Endothelial cell of umbilical vein (primary cell): ENCODE measurements around the gene PPP5C. TPM values are rescaled to one million over a fixed set of nuclear protein-coding genes. Genes with fewer than 3 reads are reported as not detected.

Source experiments
- BruUV-seq: library from RNA; stranded (reverse); fragments of 400-500 nt; replicated peaks from 2 replicates; lab custom pipeline; 2021; lab: Mats Ljungman, UMichigan
- CTCF ChIA-PET: fragments of 300-600, 350-600 bp; sonication (Branson Sonifier 250); formaldehyde crosslinking; loops from one replicate; lab custom pipeline; 2021; ENCODE audit warnings: antibody characterized with exemption, inconsistent platforms; lab: Charles Lee
- POLR2A ChIA-PET: fragments of 300-600, 350-600 bp; sonication (Branson Sonifier 250); formaldehyde crosslinking; loops from one replicate; lab custom pipeline; 2021; ENCODE audit warnings: antibody characterized with exemption, inconsistent platforms; lab: Charles Lee
- DNase-seq: peaks from one replicate; pipeline ENCODE4 v3.0.0-alpha.2; 2011; ENCODE audit warnings: low read depth, low spot score
- FAIRE-seq: peaks from 2 replicates; lab custom pipeline; 2011; peaks lifted over from hg19 to GRCh38; lab: Jason Lieb, UNC
- H2AFZ ChIP-seq: 2 replicates; pipeline ENCODE4 v1.6.0; 2012; ENCODE audit warnings: low read depth, low read length, control low read depth, inconsistent platforms
- H3K27ac ChIP-seq: 2 replicates; pipeline ENCODE4 v1.5.1; 2011; ENCODE audit warnings: low read depth, mild to moderate bottlenecking, control low read depth, low read length, moderate library complexity; ENCODE audit not compliant: insufficient read depth
- H3K27me3 ChIP-seq, 2 experiments: 2 replicates each; pipeline versions ENCODE4 v1.6.0 to v1.6.1; 2011; ENCODE audit warnings: low read length in 2 of 2, mixed read lengths in 1 of 2; ENCODE audit not compliant: control insufficient read depth in 2 of 2, insufficient read depth in 2 of 2
- H3K36me3 ChIP-seq, 2 experiments: 2 replicates in 1 of 2; 3 replicates in 1 of 2; pipeline ENCODE4 v1.5.1; 2011; ENCODE audit warnings: low read length in 2 of 2, mild to moderate bottlenecking in 1 of 2, moderate library complexity in 1 of 2; ENCODE audit not compliant: control insufficient read depth in 2 of 2, insufficient read depth in 2 of 2; ENCODE audit errors: extremely low read depth in 1 of 2
- H3K4me1 ChIP-seq: 3 replicates; pipeline ENCODE4 v1.5.1; 2011; ENCODE audit warnings: mild to moderate bottlenecking, low read length; ENCODE audit not compliant: control insufficient read depth, insufficient read depth; ENCODE audit errors: extremely low read depth
- H3K4me2 ChIP-seq: 2 replicates; pipeline ENCODE4 v1.6.1; 2011; ENCODE audit warnings: low read length, control low read depth, mixed read lengths; ENCODE audit not compliant: insufficient read depth
- H3K4me3 ChIP-seq, 3 experiments: fragments of 200-600 bp in 1 of 3; sonication (generic), shearing (Covaris generic) in 1 of 3; replicated peaks in 1 of 3; 2 replicates each; pipeline ENCODE4 v1.5.1; 2011 to 2016; ENCODE audit warnings: control low read depth in 3 of 3, low read length in 3 of 3, mild to moderate bottlenecking in 2 of 3, inconsistent platforms in 1 of 3, low read depth in 1 of 3, moderate library complexity in 1 of 3; ENCODE audit not compliant: insufficient read depth in 1 of 3
- H3K79me2 ChIP-seq: 2 replicates; pipeline ENCODE4 v1.6.0; 2012; ENCODE audit warnings: low read length, inconsistent platforms; ENCODE audit not compliant: control insufficient read depth, insufficient read depth
- H3K9ac ChIP-seq: replicated peaks from 2 replicates; pipeline ENCODE3; 2011; ENCODE audit warnings: low read length, control low read depth; ENCODE audit not compliant: insufficient read depth; ENCODE audit errors: extremely low read depth
- H3K9me1 ChIP-seq: replicated peaks from 3 replicates; pipeline ENCODE4 v1.6.0; 2011; ENCODE audit warnings: mild to moderate bottlenecking, low read length; ENCODE audit not compliant: control insufficient read depth, insufficient read depth; ENCODE audit errors: extremely low read depth
- H3K9me3 ChIP-seq: replicated peaks from 2 replicates; pipeline ENCODE4 v1.5.1; 2012; ENCODE audit warnings: low read length, inconsistent platforms; ENCODE audit not compliant: control insufficient read depth, insufficient read depth
- H4K20me1 ChIP-seq: replicated peaks from 2 replicates; pipeline ENCODE3; 2011; ENCODE audit warnings: mild to moderate bottlenecking, low read length; ENCODE audit not compliant: control insufficient read depth, insufficient read depth; ENCODE audit errors: extremely low read depth
- EZH2 ChIP-seq: IDR thresholded peaks from 2 replicates; pipeline ENCODE4 v1.6.1; 2012; ENCODE audit warnings: borderline replicate concordance, low read depth, mild to moderate bottlenecking, moderate library complexity, low read length, inconsistent platforms; ENCODE audit not compliant: severe bottlenecking
- GATA2 ChIP-seq: IDR thresholded peaks from 2 replicates; pipeline ENCODE4 v1.7.0; 2011; ENCODE audit warnings: low read depth, mild to moderate bottlenecking, moderate library complexity, mixed read lengths, low read length; ENCODE audit not compliant: insufficient read length, insufficient read depth
- JUN ChIP-seq: IDR thresholded peaks from 2 replicates; pipeline ENCODE4 v1.6.1; 2011; ENCODE audit warnings: borderline replicate concordance, low read depth; ENCODE audit not compliant: insufficient read length, insufficient read depth
- POLR2AphosphoS5 ChIP-seq: IDR thresholded peaks from 2 replicates; pipeline ENCODE4 v1.6.1; 2012; ENCODE audit warnings: low read depth, mild to moderate bottlenecking, control low read depth, low read length, moderate library complexity; ENCODE audit not compliant: insufficient read depth
- dilution Hi-C: fragments of 300-500 bp; cut with MboI; formaldehyde crosslinking; loops from one replicate; pipeline ENCODE4 v1.15.0; 2019; ENCODE audit warnings: low sequenced_read_pairs; ENCODE audit not compliant: extremely low pct_ligation_motif_present
- intact Hi-C: fragments of 100-400 bp; cut with micrococcal nuclease; formaldehyde crosslinking; loops from one replicate; pipeline ENCODE4 v1.10.0; 2022
- polyA plus RNA-seq, 4 experiments: library from polyadenylated mRNA; depleted of rRNA in 3 of 4; stranded (reverse) in 3 of 4; unstranded in 1 of 4; fragments of >200 nt; gene quantifications; 2 replicates each; pipeline versions ENCODE4 v1.2.1 to v1.2.3, GENCODE V29; 2011 to 2012; ENCODE audit warnings: missing spikeins in 1 of 4
- total RNA-seq: library from RNA; stranded (reverse); gene quantifications from 2 replicates; pipeline ENCODE4 v1.2.3, GENCODE V29; 2021
- TF ChIP-seq, protein P1 (sequence below), 2 donors: IDR thresholded peaks; 1 replicate in 1 of 2; 2 replicates in 1 of 2; pipeline ENCODE4 v1.5.1; 2011; ENCODE audit warnings: low read length in 2 of 2, mild to moderate bottlenecking in 2 of 2, moderate library complexity in 2 of 2, control low read depth in 1 of 2, inconsistent platforms in 1 of 2, low read depth in 1 of 2; ENCODE audit not compliant: insufficient read depth in 1 of 2; ENCODE audit errors: extremely low read depth in 1 of 2
- TF ChIP-seq, protein P2 (sequence below): IDR thresholded peaks from 2 replicates; pipeline ENCODE4 v1.6.1; 2011; ENCODE audit not compliant: insufficient read depth, insufficient read length

Gene PPP5C
- total and polyA plus RNA-seq, 2 donors (not counting 3 experiments of a cell fraction or from before 2014, with no cell fraction given), result 114 to 172 TPM

DNA sequence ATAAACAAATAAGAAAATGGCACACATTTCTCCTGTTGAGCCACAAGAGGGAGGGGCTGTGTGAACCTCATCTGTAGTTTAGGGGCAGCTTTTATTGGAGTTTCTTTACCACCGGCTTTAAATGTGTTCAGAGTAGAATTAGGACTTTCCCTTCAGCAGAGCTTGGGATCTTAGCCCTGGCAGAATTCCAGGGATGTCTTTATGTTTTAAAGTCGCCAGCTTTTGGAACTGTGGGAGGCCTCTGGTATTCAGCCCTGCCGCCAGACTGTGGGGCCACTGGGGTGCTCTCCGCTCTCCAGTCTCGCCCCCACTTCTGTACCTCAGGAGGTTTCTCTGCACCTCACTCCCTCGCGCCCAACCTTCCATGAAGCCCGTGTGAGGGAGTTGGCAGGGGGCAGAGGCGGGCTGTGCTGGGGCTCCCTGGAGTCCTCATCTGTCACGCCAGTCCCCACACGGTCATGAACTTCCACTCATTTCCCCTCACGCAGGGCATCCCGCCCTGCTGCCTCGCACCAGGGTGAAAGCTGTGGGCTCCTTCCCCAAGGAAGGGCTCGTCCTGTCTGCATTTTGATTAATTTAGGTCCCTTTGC lies 35.0 kb downstream of the PPP5C start:
- dilution Hi-C loops, result no loop called here
- no peaks in the 10 kb centered on the region for H3K9me3 ChIP-seq
- DNase-seq (no peak), FAIRE-seq (no peak)
- H4K20me1 ChIP-seq, result no peaks in the 10 kb centered on the region
- peaks cover 24 to 34% of the 10 kb centered on the region in 2 experiments for H3K36me3 ChIP-seq
- H3K4me1 ChIP-seq, result no peaks in the 10 kb centered on the region
- H3K9ac ChIP-seq, result no peak overlapping the region
- no peak overlapping the region for H3K4me2 ChIP-seq
- H3K9me1 ChIP-seq, result no peaks in the 10 kb centered on the region
- H3K79me2 ChIP-seq, result peaks cover 19% of the 10 kb centered on the region
- H3K27me3 ChIP-seq, result no peaks in the 10 kb centered on the region
- intact Hi-C loops, result no loop called here
- no peak overlapping the region for H3K27ac ChIP-seq
- H3K4me3 ChIP-seq, result no peak overlapping the region
- no TSS peak for BruUV-seq
- ChIA-PET POLR2A (no interaction called here), CTCF (interaction anchor here (1.3 to 1.5 kb wide), 2 partner anchors 10 to 101 kb away, joined by 3 read pairs; no protein-coding TSS in a partner anchor)
- TF ChIP-seq, protein P1, sequence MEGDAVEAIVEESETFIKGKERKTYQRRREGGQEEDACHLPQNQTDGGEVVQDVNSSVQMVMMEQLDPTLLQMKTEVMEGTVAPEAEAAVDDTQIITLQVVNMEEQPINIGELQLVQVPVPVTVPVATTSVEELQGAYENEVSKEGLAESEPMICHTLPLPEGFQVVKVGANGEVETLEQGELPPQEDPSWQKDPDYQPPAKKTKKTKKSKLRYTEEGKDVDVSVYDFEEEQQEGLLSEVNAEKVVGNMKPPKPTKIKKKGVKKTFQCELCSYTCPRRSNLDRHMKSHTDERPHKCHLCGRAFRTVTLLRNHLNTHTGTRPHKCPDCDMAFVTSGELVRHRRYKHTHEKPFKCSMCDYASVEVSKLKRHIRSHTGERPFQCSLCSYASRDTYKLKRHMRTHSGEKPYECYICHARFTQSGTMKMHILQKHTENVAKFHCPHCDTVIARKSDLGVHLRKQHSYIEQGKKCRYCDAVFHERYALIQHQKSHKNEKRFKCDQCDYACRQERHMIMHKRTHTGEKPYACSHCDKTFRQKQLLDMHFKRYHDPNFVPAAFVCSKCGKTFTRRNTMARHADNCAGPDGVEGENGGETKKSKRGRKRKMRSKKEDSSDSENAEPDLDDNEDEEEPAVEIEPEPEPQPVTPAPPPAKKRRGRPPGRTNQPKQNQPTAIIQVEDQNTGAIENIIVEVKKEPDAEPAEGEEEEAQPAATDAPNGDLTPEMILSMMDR (IDR thresholded peaks at IDR 0.05; ENCODE audit: extremely low read depth in 1 of 2, insufficient read depth in 1 of 2, low read depth in 1 of 2, low read length in 2 of 2), result no peak
- TF ChIP-seq JUN (no peak), POLR2AphosphoS5 (no peak), GATA2 (no peak), EZH2 (no peak)
- TF ChIP-seq, protein P2, sequence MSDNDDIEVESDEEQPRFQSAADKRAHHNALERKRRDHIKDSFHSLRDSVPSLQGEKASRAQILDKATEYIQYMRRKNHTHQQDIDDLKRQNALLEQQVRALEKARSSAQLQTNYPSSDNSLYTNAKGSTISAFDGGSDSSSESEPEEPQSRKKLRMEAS, result no peak
- H2AFZ ChIP-seq, result no peak overlapping the region
